Hepatocyte (in vitro differentiated cells): ENCODE results near the gene MAST4. TPM values are rescaled to one million over a fixed set of nuclear protein-coding genes. Genes with fewer than 3 reads are reported as not detected.

Experiments
- DNase-seq: peaks from one replicate; pipeline ENCODE4 v3.0.0-alpha.2; 2016; ENCODE audit warnings: low spot score
- H2AFZ ChIP-seq: fragments of 200-600 bp; sonication (generic); 2 replicates; pipeline ENCODE4 v1.6.0; 2016; ENCODE audit warnings: antibody characterized with exemption, mild to moderate bottlenecking
- H3K27ac ChIP-seq: fragments of 200-600 bp; sonication (generic); 2 replicates; pipeline ENCODE4 v1.5.1; 2016; ENCODE audit warnings: mild to moderate bottlenecking
- H3K27me3 ChIP-seq: fragments of 200-600 bp; sonication (generic); 2 replicates; pipeline ENCODE4 v1.6.1; 2016
- H3K36me3 ChIP-seq: fragments of 200-600 bp; sonication (generic); replicated peaks from 2 replicates; pipeline ENCODE4 v1.5.1; 2016; ENCODE audit warnings: low read depth; ENCODE audit not compliant: insufficient read depth
- H3K4me1 ChIP-seq: fragments of 200-600 bp; sonication (generic); 2 replicates; pipeline ENCODE4 v1.5.1; 2016; ENCODE audit warnings: mild to moderate bottlenecking, moderate library complexity; ENCODE audit not compliant: insufficient read depth
- H3K4me2 ChIP-seq: fragments of 200-600 bp; sonication (generic); 2 replicates; pipeline ENCODE4 v1.6.0; 2016
- H3K4me3 ChIP-seq: fragments of 200-600 bp; sonication (generic); 2 replicates; pipeline ENCODE4 v1.5.1; 2016; ENCODE audit warnings: mild to moderate bottlenecking
- H3K79me2 ChIP-seq: fragments of 200-600 bp; sonication (generic); 2 replicates; pipeline ENCODE4 v1.6.0; 2017; ENCODE audit warnings: mild to moderate bottlenecking
- H3K9me2 ChIP-seq: fragments of 200-600 bp; sonication (generic); replicated peaks from 2 replicates; pipeline ENCODE4 v1.6.0; 2017; ENCODE audit warnings: mild to moderate bottlenecking; ENCODE audit not compliant: insufficient read depth
- H3K9me3 ChIP-seq: fragments of 200-600 bp; sonication (generic); 2 replicates; pipeline ENCODE4 v1.5.1; 2016; ENCODE audit warnings: low read depth, mild to moderate bottlenecking
- H4K20me1 ChIP-seq: fragments of 200-600 bp; sonication (generic); 2 replicates; pipeline ENCODE4 v1.6.0; 2016; ENCODE audit warnings: mild to moderate bottlenecking; ENCODE audit not compliant: insufficient read depth, poor library complexity, severe bottlenecking
- EZH2 ChIP-seq: fragments of 200-600 bp; sonication (generic); IDR thresholded peaks from 2 replicates; pipeline ENCODE4 v1.6.1; 2016; ENCODE audit warnings: antibody characterized with exemption, mild to moderate bottlenecking, borderline replicate concordance
- EZH2phosphoT487 ChIP-seq: fragments of 200-600 bp; sonication (generic); IDR thresholded peaks from one replicate; pipeline ENCODE4 v1.6.1; 2018; ENCODE audit warnings: antibody characterized with exemption, mild to moderate bottlenecking, low read depth, moderate library complexity; ENCODE audit not compliant: unreplicated experiment, severe bottlenecking
- WGBS: methylation state at CpG from one replicate; pipeline ENCODE4 v1.1.6; 2016; ENCODE audit warnings: low lambda C conversion rate; ENCODE audit errors: missing lambda C conversion rate; 5-methylcytosine and 5-hydroxymethylcytosine counted together
- polyA plus RNA-seq: library from polyadenylated mRNA; unstranded; fragments of >200 nt; fragmentation: Nextera tagmentation; extraction: Ambion mirVana; gene quantifications from 2 replicates; pipeline ENCODE4 v1.2.1, GENCODE V29; 2016
- total RNA-seq: library from RNA; depleted of rRNA; stranded (reverse); fragments of >200 nt; gene quantifications from 2 replicates; pipeline ENCODE4 v1.2.3, GENCODE V29; 2014
- TF ChIP-seq, protein P1 (sequence below): fragments of 200-600 bp; sonication (generic); IDR thresholded peaks from 2 replicates; pipeline ENCODE4 v1.5.1; 2016; ENCODE audit warnings: antibody characterized with exemption, mild to moderate bottlenecking; ENCODE audit not compliant: poor library complexity

The MAST4 gene
- total and polyA plus RNA-seq, 2 experiments from 2014 or later = 11.7 to 13.2 TPM

DNA sequence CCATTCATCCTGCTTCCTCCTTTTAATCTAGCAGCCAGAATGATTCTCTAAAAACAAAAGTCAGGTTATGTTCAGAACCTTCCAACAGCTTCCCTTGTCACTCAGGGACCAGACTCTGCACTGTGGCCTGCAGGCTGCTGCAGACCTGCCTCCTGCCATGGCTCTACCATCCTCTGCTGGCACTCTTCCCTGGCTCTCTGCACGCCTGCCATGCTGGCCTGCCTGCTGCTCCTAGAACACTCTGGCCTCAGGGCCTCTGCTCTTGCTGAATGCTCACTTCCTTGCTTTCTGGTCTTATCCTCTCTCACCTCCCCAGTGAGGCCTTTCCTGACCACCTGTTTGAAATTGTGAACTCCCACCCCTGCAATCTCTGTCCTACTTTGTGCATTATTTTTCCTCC, 451.0 kb downstream of the MAST4 start:
- DNase-seq = no peak

DNA sequence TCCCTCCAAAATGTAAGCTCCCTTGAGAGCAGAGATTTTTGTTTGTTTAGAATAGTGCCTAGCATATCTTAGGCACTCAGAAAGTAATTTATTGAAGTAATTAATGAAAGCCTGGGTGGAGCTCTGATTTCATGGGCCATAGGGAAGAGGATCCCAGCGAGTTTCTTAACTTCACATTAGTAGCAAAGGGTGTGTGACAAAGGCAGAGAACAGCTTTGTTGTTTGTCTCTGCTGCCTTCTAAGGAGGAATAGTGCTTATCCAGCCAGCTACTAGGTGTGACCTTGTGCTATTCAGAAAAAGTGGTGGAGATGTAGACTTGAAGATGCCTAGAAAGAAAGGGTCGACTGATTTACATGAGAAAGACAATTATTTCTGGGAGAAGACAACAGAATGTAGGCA, 451.4 kb downstream of the MAST4 start:
- peaks cover 36% of the 10 kb centered on the region for H3K4me1 ChIP-seq
- H3K4me3 ChIP-seq = no peak overlapping the region
- no peaks in the 10 kb centered on the region for H3K27me3 ChIP-seq
- WGBS = 74% methylated on average over 2 of the region's 2 CpGs
- H2AFZ ChIP-seq = no peak overlapping the region
- no peaks in the 10 kb centered on the region for H3K9me2 ChIP-seq
- no peaks in the 10 kb centered on the region for H3K36me3 ChIP-seq
- H3K9me3 ChIP-seq = no peaks in the 10 kb centered on the region
- no peak for DNase-seq
- H4K20me1 ChIP-seq = no peaks in the 10 kb centered on the region
- TF ChIP-seq EZH2 = no peak
- no peak for TF ChIP-seq EZH2phosphoT487
- TF ChIP-seq, protein P1, sequence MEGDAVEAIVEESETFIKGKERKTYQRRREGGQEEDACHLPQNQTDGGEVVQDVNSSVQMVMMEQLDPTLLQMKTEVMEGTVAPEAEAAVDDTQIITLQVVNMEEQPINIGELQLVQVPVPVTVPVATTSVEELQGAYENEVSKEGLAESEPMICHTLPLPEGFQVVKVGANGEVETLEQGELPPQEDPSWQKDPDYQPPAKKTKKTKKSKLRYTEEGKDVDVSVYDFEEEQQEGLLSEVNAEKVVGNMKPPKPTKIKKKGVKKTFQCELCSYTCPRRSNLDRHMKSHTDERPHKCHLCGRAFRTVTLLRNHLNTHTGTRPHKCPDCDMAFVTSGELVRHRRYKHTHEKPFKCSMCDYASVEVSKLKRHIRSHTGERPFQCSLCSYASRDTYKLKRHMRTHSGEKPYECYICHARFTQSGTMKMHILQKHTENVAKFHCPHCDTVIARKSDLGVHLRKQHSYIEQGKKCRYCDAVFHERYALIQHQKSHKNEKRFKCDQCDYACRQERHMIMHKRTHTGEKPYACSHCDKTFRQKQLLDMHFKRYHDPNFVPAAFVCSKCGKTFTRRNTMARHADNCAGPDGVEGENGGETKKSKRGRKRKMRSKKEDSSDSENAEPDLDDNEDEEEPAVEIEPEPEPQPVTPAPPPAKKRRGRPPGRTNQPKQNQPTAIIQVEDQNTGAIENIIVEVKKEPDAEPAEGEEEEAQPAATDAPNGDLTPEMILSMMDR = no peak
- H3K4me2 ChIP-seq = peak overlapping the region; percentile 44
- peaks cover 35% of the 10 kb centered on the region for H3K79me2 ChIP-seq
- H3K27ac ChIP-seq = peak overlapping the region; percentile 55

More for the DNA sequence above, 451.0 kb downstream of the MAST4 start:
- no peaks in the 10 kb centered on the region for H3K9me3 ChIP-seq
- no peaks in the 10 kb centered on the region for H4K20me1 ChIP-seq
- TF ChIP-seq EZH2 (no peak), EZH2phosphoT487 (no peak)
- TF ChIP-seq, protein P1 = no peak
- H3K4me1 ChIP-seq = peaks cover 36% of the 10 kb centered on the region
- WGBS = 74% methylated on average over 1 of the region's 1 CpG
- H3K27ac ChIP-seq = peak overlapping the region; percentile 55
- H3K36me3 ChIP-seq = no peaks in the 10 kb centered on the region
- H3K27me3 ChIP-seq = no peaks in the 10 kb centered on the region
- peaks cover 39% of the 10 kb centered on the region for H3K79me2 ChIP-seq
- H3K4me3 ChIP-seq = no peak overlapping the region
- H2AFZ ChIP-seq = no peak overlapping the region
- H3K4me2 ChIP-seq = peak overlapping the region; percentile 44
- H3K9me2 ChIP-seq = no peaks in the 10 kb centered on the region

DNA sequence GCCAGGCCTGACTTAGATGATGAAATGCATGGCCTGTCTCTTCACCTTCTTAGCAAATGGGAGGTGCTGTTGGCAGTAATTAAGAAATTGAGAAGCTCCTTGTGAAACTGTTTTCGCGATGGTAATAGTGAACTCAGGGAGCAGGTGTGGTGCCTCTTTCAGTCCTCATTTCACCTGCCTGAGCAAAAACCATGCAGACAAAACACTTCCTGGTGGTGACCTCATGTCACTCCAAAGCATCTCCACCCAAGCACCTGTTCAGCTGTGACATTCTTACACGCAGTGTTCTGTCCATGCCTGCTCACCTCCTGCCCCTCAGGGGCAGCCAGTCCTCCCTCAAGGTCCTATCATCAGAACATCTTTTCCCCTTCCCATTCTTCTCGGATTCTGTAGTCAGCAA, 453.9 kb downstream of the MAST4 start:
- no peak overlapping the region for H2AFZ ChIP-seq
- WGBS = 90% methylated on average over 4 of the region's 4 CpGs
- peaks cover 39% of the 10 kb centered on the region for H3K79me2 ChIP-seq
- no peaks in the 10 kb centered on the region for H3K9me3 ChIP-seq
- no peaks in the 10 kb centered on the region for H4K20me1 ChIP-seq
- no peak for TF ChIP-seq EZH2phosphoT487
- TF ChIP-seq, protein P1 = no peak
- TF ChIP-seq EZH2 = no peak
- no peaks in the 10 kb centered on the region for H3K36me3 ChIP-seq
- H3K4me1 ChIP-seq = peaks cover 31% of the 10 kb centered on the region
- H3K4me3 ChIP-seq = no peak overlapping the region
- H3K27ac ChIP-seq = peak overlapping the region; percentile 72
- no peaks in the 10 kb centered on the region for H3K27me3 ChIP-seq
- H3K9me2 ChIP-seq = no peaks in the 10 kb centered on the region
- DNase-seq = no peak
- H3K4me2 ChIP-seq = peak overlapping the region; percentile 50

DNA sequence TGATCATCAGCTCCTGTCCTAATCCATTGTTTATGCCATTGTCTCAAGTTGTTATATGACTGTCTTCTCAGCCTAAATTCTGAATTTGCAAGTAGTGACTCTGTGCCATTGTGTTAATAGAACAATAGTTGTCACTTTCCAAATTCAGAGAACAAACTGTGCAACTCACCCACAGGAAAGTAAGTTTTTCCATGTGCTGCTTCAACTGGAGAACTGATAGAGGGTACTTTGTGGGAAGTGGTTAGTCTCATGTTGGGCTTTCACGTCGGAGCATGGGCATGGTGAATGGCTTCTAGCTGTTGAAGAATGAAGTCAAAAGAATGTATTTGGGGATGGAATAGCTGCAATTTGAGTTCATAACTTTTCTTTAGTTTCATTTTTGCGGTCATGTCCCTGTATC, 454.4 kb downstream of the MAST4 start:
- WGBS = 76% methylated on average over 3 of the region's 3 CpGs
- H4K20me1 ChIP-seq = no peaks in the 10 kb centered on the region
- H3K4me1 ChIP-seq = peaks cover 26% of the 10 kb centered on the region
- H3K9me2 ChIP-seq = no peaks in the 10 kb centered on the region
- no peaks in the 10 kb centered on the region for H3K27me3 ChIP-seq
- peaks cover 36% of the 10 kb centered on the region for H3K79me2 ChIP-seq
- no peaks in the 10 kb centered on the region for H3K36me3 ChIP-seq
- H2AFZ ChIP-seq = no peak overlapping the region
- H3K4me3 ChIP-seq = no peak overlapping the region
- DNase-seq = no peak
- H3K4me2 ChIP-seq = peak overlapping the region; percentile 50
- H3K9me3 ChIP-seq = no peaks in the 10 kb centered on the region
- TF ChIP-seq EZH2 = no peak
- H3K27ac ChIP-seq = peak overlapping the region; percentile 72
